Right atrium auricular region (tissue), 2 donors: ENCODE data around the gene ANXA4. TPM values are rescaled to one million over a fixed set of nuclear protein-coding genes. Genes with fewer than 3 reads are reported as not detected.
A peak's percentile ranks its signal among the peaks of the same experiment; 100 is the strongest.

Source experiments
- DNase-seq: peaks from one replicate; pipeline ENCODE4 v3.0.0-alpha.2; 2019; ENCODE audit warnings: low spot score
- H3K27ac ChIP-seq, 2 donors: fragments of 200-600 bp; sonication (generic); 1 replicate in 1 of 2; 2 replicates in 1 of 2; pipeline ENCODE4 v1.5.1; 2016 to 2019
- H3K27me3 ChIP-seq, 2 donors: fragments of 200-600 bp; sonication (generic); one replicate each; pipeline versions ENCODE4 v1.5.1 to v1.6.0; 2017 to 2019
- H3K36me3 ChIP-seq: fragments of 200-600 bp; sonication (generic); one replicate; pipeline ENCODE4 v1.5.1; 2016
- H3K4me1 ChIP-seq, 2 donors: fragments of 200-600 bp; sonication (generic); one replicate each; pipeline versions ENCODE4 v1.5.1 to v1.6.0; 2017 to 2019
- H3K4me3 ChIP-seq, 2 donors: fragments of 200-600 bp; sonication (generic); 1 replicate in 1 of 2; 2 replicates in 1 of 2; pipeline ENCODE4 v1.5.1; 2017 to 2019; ENCODE audit warnings: mild to moderate bottlenecking in 1 of 2, moderate library complexity in 1 of 2
- H3K9me3 ChIP-seq, 2 donors: fragments of 200-600 bp; sonication (generic); one replicate each; pipeline ENCODE4 v1.5.1; 2019
- total RNA-seq, 2 donors: library from RNA; depleted of rRNA; stranded (reverse); fragments of >200 nt; gene quantifications; one replicate each; pipeline ENCODE4 v1.1.0, GENCODE V29; 2016
- TF ChIP-seq, protein P1 (sequence below), 2 donors: fragments of 200-600 bp; sonication (generic); IDR thresholded peaks; one replicate each; pipeline ENCODE4 v1.5.1; 2019; ENCODE audit warnings: antibody characterized with exemption in 2 of 2

The ANXA4 gene
- total RNA-seq, 2 donors from 2014 or later, result 12.7 to 25.9 TPM

DNA sequence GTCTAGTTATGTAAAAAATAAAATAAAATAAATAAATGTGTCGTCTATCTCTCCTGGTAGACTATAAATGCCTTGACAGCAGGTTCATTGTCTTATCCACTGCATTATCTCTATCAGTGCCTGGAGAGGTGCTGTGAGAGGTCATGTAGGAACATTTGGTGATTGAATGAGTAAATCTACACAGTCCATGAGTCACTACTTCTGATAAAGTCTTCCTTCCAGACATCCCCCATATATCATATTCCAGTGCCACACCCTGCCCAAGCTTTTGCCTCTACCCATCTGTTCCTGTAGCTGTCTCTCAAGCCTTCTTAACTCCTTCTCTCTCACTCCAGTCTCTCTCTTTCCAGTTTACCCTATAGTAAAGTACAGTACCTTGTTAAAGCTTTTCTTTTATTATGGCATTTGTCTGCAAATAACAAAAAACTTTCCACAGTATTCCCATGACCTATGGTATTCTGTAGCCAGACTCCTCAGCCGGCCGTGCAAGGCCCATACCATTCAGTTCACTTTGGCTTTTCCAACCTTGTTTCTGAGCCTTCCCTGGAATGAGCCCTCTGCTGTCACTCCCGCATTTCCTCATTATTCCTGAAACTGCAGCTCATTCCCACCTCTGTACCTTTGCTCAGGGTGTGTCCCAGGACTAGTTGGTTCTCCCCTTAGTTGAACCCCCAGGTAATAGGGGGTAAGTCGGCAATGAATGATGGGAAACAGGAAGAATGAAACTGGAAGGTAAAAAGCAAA is 37.5 kb downstream of the ANXA4 start:
- no peak overlapping the region for H3K4me3 ChIP-seq
- H3K27ac ChIP-seq, result no peak overlapping the region
- peaks cover 0 to 7% of the 10 kb centered on the region in 2 donors for H3K4me1 ChIP-seq
- DNase-seq, result peak; percentile 32
- H3K27me3 ChIP-seq, result no peaks in the 10 kb centered on the region
- TF ChIP-seq, protein P1, sequence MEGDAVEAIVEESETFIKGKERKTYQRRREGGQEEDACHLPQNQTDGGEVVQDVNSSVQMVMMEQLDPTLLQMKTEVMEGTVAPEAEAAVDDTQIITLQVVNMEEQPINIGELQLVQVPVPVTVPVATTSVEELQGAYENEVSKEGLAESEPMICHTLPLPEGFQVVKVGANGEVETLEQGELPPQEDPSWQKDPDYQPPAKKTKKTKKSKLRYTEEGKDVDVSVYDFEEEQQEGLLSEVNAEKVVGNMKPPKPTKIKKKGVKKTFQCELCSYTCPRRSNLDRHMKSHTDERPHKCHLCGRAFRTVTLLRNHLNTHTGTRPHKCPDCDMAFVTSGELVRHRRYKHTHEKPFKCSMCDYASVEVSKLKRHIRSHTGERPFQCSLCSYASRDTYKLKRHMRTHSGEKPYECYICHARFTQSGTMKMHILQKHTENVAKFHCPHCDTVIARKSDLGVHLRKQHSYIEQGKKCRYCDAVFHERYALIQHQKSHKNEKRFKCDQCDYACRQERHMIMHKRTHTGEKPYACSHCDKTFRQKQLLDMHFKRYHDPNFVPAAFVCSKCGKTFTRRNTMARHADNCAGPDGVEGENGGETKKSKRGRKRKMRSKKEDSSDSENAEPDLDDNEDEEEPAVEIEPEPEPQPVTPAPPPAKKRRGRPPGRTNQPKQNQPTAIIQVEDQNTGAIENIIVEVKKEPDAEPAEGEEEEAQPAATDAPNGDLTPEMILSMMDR (IDR thresholded peaks at IDR 0.05), result no peak
- H3K9me3 ChIP-seq, result no peaks in the 10 kb centered on the region
- no peaks in the 10 kb centered on the region for H3K36me3 ChIP-seq

DNA sequence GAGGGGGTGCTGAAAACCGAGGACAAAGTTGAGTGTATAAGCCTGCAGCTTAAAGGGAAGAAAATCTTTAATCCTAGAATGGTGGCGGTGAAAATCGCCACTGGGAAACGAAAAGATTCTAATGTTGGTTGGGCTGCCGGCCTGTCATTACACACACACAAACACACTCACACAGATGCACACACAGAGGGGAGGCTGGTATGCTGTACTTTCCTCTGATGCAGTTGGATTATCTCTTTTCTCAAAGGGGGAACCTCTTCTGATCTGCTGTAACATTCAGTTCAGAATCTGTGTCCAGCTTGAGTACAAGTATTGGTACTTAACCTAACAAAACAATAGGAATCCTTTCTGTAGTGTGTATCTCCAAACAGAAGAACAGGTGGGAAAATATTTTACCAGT is 39.0 kb downstream of the ANXA4 start:
- TF ChIP-seq, protein P1 (IDR thresholded peaks at IDR 0.05), result no peak
- H3K27me3 ChIP-seq, result no peaks in the 10 kb centered on the region
- no peaks in the 10 kb centered on the region for H3K36me3 ChIP-seq
- no peaks in the 10 kb centered on the region for H3K9me3 ChIP-seq
- no peak overlapping the region for H3K4me3 ChIP-seq
- no peak overlapping the region for H3K27ac ChIP-seq
- no peaks in the 10 kb centered on the region for H3K4me1 ChIP-seq
- peak; percentile 47 for DNase-seq

DNA sequence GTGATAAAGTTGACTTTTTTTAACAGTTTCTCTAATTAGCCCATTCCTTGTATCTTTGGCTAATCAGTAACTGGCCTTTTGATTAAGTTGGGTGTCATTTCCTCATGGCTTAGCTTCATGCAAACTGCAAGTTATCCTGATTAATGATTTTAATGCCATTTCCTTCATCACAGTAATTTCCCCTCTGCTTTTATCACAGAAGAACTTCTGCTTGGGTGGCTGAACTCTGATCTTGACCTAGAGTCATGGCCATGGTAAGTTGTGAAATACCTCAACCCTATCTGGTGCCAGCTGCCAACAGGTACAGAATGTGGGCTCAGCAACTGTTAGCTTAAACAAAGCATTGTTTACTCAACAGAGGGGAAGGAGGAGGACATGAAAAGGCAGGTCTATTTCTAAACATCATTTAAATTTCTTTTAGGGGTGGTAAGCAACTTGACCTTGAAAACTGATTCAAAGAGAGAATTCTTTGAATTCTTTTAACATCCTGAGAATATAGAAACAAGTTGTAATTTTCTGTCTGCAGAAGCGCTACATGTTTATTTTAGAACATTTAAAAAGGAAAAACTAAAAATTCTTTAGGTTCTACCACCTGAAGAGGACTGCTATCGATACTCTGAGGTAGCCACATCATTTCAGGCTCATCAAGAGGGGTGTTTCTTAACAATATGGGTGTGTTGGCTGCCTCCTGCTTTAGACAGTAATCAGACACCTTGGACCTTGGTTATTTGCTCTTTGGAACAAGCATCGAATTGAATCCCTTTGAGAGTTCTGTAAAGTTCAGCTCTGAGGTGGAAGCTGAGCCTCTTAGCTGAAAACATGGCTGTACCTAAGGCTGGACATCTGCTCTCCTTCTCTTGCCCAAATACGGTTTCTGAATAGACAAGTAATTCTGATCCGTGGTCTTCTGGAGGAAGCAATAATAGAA is 39.7 kb downstream of the ANXA4 start:
- no peaks in the 10 kb centered on the region for H3K36me3 ChIP-seq
- H3K9me3 ChIP-seq, result no peaks in the 10 kb centered on the region
- no peak overlapping the region for H3K4me3 ChIP-seq
- H3K27me3 ChIP-seq, result no peaks in the 10 kb centered on the region
- TF ChIP-seq, protein P1 (IDR thresholded peaks at IDR 0.05), result no peak
- no peak overlapping the region for H3K27ac ChIP-seq
- peak; percentile 23 for DNase-seq
- no peaks in the 10 kb centered on the region for H3K4me1 ChIP-seq

DNA sequence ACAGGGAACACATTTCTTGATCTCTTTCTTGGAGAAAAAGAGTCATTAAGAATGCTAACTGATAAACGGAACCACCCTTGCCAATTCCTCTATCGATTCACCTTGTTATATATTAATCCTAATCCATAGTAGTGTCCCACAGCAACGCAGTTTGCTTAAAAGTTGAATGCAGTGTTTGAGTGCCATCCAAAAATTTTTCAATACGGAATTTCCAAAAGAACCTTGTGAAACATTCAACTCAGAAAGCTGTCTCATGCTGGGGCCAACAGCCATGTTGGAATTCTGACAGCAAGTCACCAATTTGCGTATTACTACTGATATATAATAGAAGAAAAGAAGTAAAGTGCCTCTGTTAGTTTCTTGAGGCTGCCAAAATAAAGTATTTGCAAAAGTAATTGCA is 42.3 kb downstream of the ANXA4 start:
- Histone ChIP-seq H3K27me3 (no peaks in the 10 kb centered on the region), H3K36me3 (peaks cover 6% of the 10 kb centered on the region), H3K4me3 (no peak overlapping the region), H3K27ac (no peak overlapping the region), H3K9me3 (no peaks in the 10 kb centered on the region), H3K4me1 (peaks cover 0 to 5% of the 10 kb centered on the region in 2 donors)
- no peak for DNase-seq
- TF ChIP-seq, protein P1 (IDR thresholded peaks at IDR 0.05), result no peak

DNA sequence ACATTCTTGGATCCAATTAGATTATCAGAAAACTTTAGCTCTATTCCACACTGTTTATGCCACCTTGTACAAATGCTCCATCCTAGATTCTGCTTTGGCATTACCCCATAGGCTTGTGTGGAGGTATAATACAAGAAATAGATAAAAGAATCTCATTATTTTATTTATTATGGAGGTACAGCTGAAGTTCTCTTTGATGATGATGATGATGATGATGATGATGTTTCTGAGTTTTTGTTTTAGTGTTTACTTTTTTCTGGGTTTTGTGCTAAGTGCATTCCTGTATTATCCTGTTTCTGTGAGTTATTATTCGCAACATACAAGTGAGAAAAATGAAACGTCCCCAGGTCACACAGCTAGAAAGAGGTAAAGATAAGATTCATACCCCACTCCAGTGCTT is 43.4 kb downstream of the ANXA4 start:
- no peak overlapping the region for H3K27ac ChIP-seq
- H3K4me1 ChIP-seq, result peaks cover 0 to 17% of the 10 kb centered on the region in 2 donors
- no peaks in the 10 kb centered on the region for H3K9me3 ChIP-seq
- peaks cover 6% of the 10 kb centered on the region for H3K36me3 ChIP-seq
- TF ChIP-seq, protein P1 (IDR thresholded peaks at IDR 0.05), result no peak
- no peak overlapping the region for H3K4me3 ChIP-seq
- H3K27me3 ChIP-seq, result no peaks in the 10 kb centered on the region
- no peak for DNase-seq
